NCI-H526 treated with DMSO at 0.1 percent for 48 hours (cell line): ENCODE data around the gene CALY.

Source experiments
- DNase-seq: peaks from one replicate; lab custom pipeline; 2025; lab: John Stamatoyannopoulos, UW

CALY gene

GRCh38 chr10:133285217-133285616 is 51.5 kb downstream of the CALY start:
- DNase-seq: no peak

- no peak for DNase-seq
Observed at GRCh38 chr10:133283931-133284330, 52.8 kb downstream of the CALY start.

DNA sequence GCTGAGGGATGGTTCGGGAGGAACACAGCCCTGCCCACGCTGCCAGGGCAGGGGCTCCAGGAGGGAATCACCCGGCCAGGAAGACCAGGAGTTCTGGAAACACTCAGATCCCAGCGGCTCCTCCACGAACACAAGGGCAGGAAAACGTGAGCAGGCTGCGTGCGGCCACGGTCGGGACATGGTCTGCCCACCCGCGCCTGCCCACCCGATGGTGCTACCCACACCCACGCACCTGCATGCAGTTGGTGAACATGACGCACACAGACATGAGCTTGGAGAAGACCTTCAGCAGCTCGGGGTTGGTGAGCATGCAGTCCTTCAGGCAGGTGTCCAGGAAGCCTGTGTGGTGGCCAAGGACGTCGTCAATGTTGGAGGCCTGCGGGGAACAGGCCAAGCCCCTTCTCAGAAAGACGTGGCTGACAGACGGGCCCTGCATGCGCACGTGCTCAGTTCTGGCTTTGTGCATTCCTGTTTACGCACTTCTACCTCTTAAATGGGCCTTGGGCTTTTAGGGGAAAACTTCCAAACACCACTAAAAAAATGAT is 53.8 kb downstream of the CALY start:
- DNase-seq: no peak

- DNase-seq: no peak
Observed at GRCh38 chr10:133281628-133282372, 54.9 kb downstream of the CALY start.

- DNase-seq: no peak
Observed at GRCh38 chr10:133281084-133281483, 55.6 kb downstream of the CALY start.

DNA sequence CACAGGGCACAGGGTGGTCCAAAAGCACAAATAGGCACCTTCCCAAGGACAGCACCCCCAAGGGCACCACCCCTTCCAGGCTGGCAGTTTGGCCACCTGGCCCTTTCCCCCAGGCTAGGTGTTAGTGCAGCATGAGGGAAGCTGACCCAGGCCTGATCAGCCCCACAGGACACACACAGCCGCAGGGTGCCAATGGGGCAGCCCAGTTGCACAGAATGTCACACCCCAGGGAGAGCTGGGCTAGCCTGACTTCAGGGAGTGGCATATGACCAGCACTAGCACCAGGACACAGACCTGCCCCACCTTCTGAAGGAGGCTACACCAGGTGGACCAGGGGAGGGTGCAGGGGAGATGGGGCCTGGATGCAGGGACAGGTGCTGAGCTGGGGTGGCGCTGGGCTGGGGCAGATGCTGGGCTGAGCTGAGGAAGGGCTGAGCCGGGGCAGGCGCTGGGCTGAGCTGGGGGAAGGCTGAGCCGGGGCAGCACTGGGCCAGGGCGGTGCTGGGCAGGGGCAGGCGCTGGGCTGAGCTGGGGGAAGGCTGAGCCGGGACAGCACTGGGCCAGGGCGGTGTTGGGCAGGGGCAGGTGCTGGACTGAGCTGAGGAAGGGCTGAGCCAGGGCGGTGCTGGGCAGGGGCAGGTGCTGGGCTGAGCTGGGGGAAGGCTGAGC is 56.2 kb downstream of the CALY start:
- DNase-seq: no peak

DNA sequence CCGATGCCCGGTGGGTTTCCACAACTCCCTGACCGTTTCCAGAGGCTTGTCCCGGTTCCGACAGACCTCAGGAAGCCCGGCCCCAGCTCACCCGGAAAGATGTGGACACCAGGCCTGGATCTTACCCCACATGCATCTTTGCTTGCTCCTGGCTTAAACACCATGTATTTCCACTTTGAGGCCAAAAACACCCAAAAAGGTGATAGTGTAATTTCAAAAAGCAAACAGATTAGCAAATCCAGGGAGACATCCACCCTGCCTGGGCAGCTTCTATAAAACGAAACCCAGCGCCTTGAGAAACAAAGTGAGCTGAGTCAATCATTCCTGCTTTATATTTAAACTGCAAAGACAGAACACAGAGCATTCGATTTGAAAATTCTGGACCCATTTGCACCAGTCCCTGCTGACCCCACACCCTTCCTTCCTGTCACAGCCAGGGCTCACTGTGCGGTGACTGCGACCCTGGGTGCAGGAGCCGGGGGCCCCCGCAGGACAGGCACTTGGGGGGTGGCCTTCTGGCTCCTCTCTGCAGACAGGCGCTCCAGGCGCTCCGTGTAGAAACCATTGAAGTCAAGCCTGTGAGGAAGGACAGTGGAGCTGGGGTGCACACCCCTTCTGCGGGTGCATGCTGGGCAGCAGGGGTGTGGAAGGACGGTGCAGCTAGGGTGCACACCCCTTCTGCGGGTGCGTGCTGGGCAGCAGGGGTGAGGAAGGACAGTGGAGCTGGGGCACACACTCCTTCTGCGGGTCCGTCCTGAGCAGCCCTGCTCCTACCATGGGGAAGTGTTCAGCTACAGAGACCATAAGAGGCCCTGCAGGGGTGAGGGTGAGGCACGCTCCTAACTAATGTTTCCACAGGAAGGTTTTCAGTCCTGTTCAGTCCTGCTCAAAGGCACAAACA is 57.1 kb downstream of the CALY start:
- no peak for DNase-seq

DNA sequence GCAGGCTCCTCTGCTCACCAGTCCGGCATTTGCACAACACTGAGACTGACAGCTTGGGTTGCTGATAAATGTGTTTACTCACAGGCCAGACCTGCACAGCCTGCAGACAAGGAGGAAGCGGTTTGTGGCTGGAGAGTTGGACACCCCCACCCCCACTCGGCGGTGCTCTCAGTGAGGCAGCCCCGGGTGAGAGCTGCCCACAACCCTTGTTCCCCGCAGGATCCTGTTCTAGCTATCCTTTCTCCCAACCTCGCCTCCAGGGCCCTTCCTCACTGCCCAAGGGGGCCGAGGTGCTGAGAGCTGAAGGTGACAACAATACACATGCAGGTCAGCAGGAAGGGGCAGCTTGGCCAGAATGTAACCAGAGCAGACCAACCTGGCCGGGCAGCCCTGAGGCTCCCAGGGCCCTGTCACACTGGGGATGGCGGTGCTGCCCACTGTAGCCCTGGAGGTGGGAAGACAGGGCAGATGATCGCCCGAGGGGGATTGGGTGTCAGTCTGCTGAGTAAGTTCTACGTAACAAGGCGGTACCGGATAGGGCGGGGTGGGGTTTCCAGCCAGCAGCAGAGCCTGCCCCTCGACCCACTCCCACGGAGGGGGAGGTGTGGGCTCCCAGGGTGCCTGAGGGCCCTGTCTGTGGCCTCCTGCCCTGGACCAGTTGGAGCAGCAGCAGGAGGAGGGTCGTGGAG is 58.0 kb downstream of the CALY start:
- no peak for DNase-seq

- DNase-seq: no peak
Observed at GRCh38 chr10:133277993-133278576, 58.6 kb downstream of the CALY start.

DNA sequence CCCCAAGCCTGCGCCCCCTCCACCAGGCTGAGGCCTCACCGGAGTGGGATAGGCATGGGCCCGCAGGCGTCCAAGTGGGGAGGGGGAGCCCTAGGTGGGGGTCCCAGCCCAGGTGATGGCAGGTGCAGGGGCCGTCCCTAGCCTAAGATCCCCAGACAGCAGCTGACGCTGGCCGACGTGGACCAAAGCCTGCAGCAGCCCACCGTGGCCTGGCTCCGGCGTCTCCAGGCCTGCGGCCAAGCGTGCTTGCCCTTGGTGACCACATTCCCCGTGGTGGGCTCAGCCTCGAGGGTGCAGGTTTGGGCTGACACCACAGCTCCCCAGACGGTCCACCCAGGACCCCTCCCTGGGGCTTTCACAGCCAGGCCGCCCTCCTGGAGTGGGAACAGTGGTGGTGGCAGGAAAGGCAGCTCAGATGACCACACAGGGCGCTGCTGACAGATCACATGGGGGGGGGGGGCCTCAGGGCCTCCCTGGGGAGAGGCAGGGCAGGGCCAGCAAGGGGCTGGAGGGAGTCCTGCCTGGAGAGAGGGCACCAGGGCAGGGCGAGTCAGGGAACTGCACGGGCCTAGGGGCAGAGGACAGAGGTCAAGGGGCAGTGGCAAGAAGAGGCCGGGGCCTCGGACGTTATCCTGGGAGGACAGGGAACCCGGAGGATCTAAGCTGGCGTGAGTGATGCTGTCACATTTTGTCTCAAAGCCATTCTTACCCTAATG is 59.3 kb downstream of the CALY start:
- DNase-seq: no peak

- no peak for DNase-seq
Observed at GRCh38 chr10:133276435-133277201, 60.1 kb downstream of the CALY start, which contains the start of gene ADAM8. Gene ADAM8, minus strand, starts transcription at chr10:133276868. Its CDS starts 51 bp downstream, at chr10:133276817.

GRCh38 chr10:133276100-133276434 is 60.6 kb downstream of the CALY start:
- DNase-seq: no peak

- DNase-seq: no peak
Observed at GRCh38 chr10:133275684-133276092, 61.0 kb downstream of the CALY start.

- DNase-seq: no peak
Observed at GRCh38 chr10:133274751-133275683, 61.7 kb downstream of the CALY start.
